ENCODE results near the gene NUP153.
"Not testable (repeated sequence)": the region's sequence is repeated elsewhere in the genome, so short reads cannot be mapped to it uniquely, and the experiment has no call there.

NUP153 gene

DNA sequence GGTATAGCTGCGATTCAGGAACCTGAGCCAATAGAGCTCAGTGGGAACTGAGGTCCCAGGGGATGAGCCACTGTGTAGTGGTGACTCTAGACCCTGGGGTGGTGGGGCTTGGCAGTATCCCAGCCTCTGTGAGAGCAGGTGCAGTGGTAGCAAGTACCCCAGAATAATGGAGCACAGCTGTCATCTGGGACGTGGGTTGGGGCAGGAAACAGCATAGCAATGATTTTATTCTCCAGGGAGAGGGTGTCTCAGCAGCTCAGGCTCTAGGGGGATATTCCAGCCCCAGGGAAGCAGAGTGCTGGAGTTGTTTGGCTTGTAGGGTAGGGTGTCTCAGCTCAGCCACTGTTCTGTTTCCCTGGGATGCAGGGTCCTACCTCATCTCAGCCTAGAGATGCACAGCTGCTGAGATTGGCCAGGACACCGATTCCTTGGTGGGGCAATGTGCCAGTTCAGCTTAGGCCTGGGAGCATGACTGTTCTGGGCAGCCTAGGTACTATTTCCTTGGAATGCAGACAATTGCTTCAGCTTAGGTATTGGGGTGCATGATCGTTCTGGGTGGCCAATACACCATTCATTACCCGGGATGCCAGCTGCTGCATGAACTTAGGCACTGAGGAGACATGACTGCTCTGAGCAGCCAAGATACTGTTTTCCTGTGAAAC, 34.0 kb upstream of the NUP153 start:
- ChIA-PET CTCF (no interaction called here), POLR2A (interaction anchor here (0.6 to 1.1 kb wide), 2 partner anchors 24 to 34 kb away, joined by 3 read pairs; partner anchors contain the start of gene NUP153)
- DNase-seq (ENCODE audit: low read depth, low spot score): no peak
- TF ChIP-seq, protein P1, sequence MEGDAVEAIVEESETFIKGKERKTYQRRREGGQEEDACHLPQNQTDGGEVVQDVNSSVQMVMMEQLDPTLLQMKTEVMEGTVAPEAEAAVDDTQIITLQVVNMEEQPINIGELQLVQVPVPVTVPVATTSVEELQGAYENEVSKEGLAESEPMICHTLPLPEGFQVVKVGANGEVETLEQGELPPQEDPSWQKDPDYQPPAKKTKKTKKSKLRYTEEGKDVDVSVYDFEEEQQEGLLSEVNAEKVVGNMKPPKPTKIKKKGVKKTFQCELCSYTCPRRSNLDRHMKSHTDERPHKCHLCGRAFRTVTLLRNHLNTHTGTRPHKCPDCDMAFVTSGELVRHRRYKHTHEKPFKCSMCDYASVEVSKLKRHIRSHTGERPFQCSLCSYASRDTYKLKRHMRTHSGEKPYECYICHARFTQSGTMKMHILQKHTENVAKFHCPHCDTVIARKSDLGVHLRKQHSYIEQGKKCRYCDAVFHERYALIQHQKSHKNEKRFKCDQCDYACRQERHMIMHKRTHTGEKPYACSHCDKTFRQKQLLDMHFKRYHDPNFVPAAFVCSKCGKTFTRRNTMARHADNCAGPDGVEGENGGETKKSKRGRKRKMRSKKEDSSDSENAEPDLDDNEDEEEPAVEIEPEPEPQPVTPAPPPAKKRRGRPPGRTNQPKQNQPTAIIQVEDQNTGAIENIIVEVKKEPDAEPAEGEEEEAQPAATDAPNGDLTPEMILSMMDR (IDR thresholded peaks at IDR 0.05; ENCODE audit: insufficient read depth, low read length, missing control alignments): no peak
- no peak overlapping the region for H3K4me3 ChIP-seq (ENCODE audit: low read depth, low read length)

DNA sequence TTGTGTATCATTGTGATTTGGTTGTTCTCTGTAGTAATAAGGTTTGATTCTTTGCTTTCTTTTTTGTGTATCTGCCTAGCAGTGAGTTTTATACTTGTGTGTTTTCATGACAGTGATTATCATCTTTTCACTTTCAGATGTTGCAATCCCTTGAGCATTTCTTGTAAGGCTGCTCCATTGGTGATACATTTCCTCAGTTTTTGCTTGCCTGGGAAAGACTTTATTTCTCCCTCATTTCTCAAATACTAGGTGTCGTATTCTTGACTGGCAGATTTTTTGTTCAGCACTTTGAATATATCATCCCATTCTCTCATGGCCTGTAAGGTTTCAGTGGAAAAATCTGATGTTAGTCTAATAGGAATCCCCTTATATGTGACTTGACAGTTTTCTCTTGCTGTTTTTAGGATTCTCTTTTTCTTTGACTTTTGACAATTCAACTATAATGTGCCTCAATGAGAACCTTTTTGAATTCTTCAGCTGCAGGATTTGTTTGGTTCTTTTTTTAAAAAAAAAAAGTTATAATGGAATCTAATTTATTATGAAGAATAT, 31.1 kb upstream of the NUP153 start:
- CTCF ChIA-PET: no interaction called here

DNA sequence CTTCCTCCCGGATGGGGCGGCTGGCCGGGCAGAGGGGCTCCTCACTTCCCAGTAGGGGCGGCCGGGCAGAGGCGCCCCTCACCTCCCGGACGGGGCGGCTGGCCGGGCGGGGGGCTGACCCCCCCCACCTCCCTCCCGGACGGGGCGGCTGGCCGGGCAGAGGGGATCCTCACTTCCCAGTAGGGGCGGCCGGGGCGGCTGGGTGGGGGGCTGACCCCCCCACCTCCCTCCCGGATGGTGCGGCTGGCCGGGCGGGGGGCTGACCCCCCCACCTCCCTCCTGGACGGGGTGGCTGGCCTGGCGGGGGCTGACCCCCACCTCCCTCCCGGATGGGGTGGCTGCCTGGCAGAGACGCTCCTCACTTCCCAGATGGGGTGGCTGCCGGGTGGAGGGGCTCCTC, 28.6 kb upstream of the NUP153 start:
- H3K4me3 ChIP-seq (ENCODE audit: low read depth, low read length); POLR2A ChIA-PET; CTCF ChIA-PET; DNase-seq (ENCODE audit: low read depth, low spot score): not testable (repeated sequence)

More for the DNA sequence above, 31.1 kb upstream of the NUP153 start:
- no peak for DNase-seq (ENCODE audit: low read depth, low spot score)
- POLR2A ChIA-PET: no interaction called here
- TF ChIP-seq, protein P1 (IDR thresholded peaks at IDR 0.05; ENCODE audit: insufficient read depth, low read length, missing control alignments): no peak
- H3K4me3 ChIP-seq (ENCODE audit: low read depth, low read length): no peak overlapping the region

DNA sequence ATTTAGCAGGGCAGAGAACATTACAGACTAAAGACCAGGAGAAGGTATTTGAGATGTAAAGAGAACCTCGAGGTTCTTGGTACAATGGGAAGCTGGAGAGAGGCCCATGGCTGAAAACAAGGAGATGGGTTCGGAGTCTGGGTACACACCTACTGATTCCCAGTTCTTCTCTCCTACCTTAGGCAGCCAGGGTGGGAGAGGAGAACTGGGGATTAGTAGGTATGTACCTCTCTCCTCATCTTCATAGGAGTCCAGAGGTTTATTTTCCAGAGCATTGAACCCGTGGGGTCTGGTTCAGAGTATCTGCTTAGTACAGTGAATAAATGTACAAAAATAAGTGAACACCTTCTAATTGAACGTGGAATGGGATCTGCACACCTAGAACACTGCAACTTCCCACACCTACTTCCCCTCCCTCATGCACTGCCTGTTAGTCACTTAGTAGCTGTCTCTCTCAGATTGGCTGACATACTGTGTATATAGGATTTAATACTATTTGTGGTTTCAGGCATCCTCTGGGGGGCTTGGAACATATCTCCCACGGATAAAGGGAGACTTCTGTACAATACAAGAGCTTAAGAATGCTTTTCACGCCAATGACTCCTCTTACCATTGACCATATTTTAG, 23.5 kb upstream of the NUP153 start:
- POLR2A ChIA-PET: no interaction called here
- CTCF ChIA-PET: interaction anchor here (1.2 kb wide), 1 partner anchor 32 kb away, joined by 3 read pairs; no protein-coding TSS in a partner anchor
- DNase-seq (ENCODE audit: low read depth, low spot score): no peak
- H3K4me3 ChIP-seq (ENCODE audit: low read depth, low read length): no peak overlapping the region
- TF ChIP-seq, protein P1 (IDR thresholded peaks at IDR 0.05; ENCODE audit: insufficient read depth, low read length, missing control alignments): no peak

DNA sequence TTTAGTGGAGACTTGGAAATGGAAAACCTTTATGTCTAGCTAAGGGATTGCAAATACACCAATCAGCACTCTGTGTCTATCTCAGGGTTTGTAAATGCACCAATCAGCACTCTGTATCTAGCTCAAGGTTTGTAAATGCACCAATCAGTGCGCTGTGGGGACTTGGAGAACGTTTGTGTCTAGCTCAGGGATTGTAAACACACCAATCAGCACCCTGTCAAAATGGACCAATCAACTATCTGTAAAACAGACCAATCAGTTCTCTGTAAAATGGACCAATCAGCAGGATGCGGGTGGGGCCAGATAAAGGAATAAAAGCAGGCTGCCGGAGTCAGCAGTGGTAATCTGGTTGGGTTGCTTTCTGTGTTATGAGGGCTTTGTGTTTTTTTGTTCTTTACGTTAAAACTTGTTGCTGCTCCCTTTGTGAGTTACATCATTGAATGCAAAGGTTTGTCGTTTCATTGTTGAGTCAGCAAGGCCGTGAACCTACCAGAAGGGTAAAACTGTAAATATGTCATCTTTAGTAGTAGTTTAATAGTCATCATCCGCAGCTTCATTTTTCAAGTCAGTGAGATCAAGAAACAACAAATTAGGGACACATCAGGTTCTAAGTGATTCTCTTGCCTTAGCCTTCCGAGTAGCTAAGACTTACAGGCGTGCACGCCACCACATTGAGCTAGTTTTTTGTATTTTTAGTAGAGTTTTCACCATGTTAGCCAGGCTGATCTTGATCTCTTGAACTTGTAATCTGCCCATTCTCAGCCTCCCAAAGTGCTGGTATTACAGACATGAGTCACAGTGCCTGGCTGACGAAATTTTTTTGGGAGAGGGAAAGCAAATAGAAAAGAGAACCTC, 22.7 kb upstream of the NUP153 start:
- ChIA-PET POLR2A (no interaction called here), CTCF (interaction anchor here (1.2 kb wide), 1 partner anchor 31 kb away, joined by 3 read pairs; no protein-coding TSS in a partner anchor)
- DNase-seq (ENCODE audit: low read depth, low spot score): no peak
- TF ChIP-seq, protein P1 (IDR thresholded peaks at IDR 0.05; ENCODE audit: insufficient read depth, low read length, missing control alignments): no peak
- H3K4me3 ChIP-seq (ENCODE audit: low read depth, low read length): no peak overlapping the region

DNA sequence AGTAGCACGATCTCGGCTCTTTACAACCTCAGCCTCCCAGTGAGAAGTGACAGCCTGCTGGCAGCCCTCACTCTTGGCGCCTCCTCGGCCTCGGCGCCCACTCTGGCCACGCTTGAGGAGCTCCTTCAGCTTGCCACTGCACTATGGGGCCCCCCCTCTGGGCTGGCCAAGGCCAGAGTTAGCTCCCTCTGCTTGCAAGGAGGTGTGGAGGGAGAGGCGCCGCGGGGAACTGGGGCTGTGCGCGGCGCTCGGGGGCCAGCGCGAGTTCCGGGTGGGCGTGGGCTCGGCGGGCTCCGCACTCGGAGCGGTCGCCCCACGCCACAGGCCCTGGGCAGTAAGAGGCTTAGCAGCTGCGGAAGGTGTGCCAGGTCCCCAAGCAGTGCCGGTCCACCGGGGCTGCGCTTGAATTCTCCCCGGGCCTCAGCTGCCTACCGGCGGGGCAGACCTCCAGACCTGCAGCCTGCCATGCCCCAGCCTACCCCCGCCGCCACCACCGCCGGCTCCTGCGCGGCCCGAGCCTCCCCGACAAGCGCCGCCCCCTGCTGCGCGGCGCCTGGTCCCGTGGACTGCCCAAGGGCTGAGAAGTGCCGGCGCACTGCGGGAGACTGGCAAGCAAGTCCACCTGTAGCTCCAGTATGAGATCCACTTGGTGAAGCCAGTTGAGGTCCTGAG, 22.0 kb upstream of the NUP153 start:
- CTCF ChIA-PET: interaction anchor here (1.2 kb wide), 1 partner anchor 30 kb away, joined by 3 read pairs; no protein-coding TSS in a partner anchor
- TF ChIP-seq, protein P1 (IDR thresholded peaks at IDR 0.05; ENCODE audit: insufficient read depth, low read length, missing control alignments): no peak
- no peak overlapping the region for H3K4me3 ChIP-seq (ENCODE audit: low read depth, low read length)
- DNase-seq (ENCODE audit: low read depth, low spot score): no peak
- POLR2A ChIA-PET: no interaction called here

Measured in AG04449 (cell line).